ENCODE data around the gene NGEF.

DNA sequence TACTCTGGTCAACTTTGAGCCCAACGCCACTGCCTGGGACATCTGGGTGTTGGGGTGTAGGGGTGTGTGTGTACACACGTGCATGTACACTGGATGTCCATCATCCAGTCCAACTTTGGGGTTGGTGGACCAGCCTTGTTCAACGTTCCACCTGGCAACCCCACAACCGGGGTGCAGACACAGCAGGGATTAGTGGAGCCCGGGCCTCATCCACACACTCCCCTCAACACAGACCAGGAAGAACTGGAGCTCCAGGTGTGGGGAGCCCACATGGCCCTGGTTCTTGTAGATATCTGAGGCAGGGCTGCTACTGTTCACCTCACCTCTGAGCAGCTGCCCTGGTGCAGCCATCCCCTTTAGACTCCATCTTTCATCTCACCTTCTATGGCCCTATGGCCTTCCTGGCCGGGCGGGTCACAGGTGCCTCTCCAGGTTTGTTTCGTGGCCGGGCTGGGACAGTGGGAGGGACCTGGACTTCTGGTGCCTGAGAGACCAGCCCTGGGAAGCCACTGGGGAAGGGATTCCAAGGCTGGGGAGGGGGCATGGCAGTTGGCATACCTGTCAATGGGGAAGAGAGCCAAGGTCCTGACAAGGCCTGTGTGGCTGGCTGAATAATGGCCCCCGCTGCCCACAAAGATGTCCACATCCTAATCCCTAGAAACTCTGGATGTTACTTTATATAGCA is 26.9 kb upstream of the NGEF start:
- TF ChIP-seq GABPA (IDR thresholded peaks at IDR 0.05; ENCODE audit: low read depth) = no peak
- TF ChIP-seq, protein P1, sequence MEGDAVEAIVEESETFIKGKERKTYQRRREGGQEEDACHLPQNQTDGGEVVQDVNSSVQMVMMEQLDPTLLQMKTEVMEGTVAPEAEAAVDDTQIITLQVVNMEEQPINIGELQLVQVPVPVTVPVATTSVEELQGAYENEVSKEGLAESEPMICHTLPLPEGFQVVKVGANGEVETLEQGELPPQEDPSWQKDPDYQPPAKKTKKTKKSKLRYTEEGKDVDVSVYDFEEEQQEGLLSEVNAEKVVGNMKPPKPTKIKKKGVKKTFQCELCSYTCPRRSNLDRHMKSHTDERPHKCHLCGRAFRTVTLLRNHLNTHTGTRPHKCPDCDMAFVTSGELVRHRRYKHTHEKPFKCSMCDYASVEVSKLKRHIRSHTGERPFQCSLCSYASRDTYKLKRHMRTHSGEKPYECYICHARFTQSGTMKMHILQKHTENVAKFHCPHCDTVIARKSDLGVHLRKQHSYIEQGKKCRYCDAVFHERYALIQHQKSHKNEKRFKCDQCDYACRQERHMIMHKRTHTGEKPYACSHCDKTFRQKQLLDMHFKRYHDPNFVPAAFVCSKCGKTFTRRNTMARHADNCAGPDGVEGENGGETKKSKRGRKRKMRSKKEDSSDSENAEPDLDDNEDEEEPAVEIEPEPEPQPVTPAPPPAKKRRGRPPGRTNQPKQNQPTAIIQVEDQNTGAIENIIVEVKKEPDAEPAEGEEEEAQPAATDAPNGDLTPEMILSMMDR (IDR thresholded peaks at IDR 0.05; ENCODE audit: insufficient read depth, low read length) = no peak
